ENCODE results near the gene KIF11.
"Not testable (repeated sequence)": the region's sequence is repeated elsewhere in the genome, so short reads cannot be mapped to it uniquely, and the experiment has no call there.

The KIF11 gene

GRCh38 chr10:92592761-92593618 lies at the start of gene KIF11:
Gene KIF11 (plus strand): TSS chr10:92593130. CDS start chr10:92593376, 246 bp downstream.
- peak; percentile 95 to 96 for DNase-seq (ENCODE audit: low read depth in 2 of 2, low spot score in 1 of 2)

GRCh38 chr10:92544296-92544695 lies 48.6 kb upstream of the KIF11 start:
- no peak for DNase-seq (ENCODE audit: low read depth in 2 of 2, low spot score in 1 of 2)

GRCh38 chr10:92545556-92545955 lies 47.4 kb upstream of the KIF11 start:
- no peak for DNase-seq (ENCODE audit: low read depth in 2 of 2, low spot score in 1 of 2)

- DNase-seq (ENCODE audit: low read depth in 2 of 2, low spot score in 1 of 2) = no peak
Measured at GRCh38 chr10:92547676-92548075, 45.3 kb upstream of the KIF11 start.

GRCh38 chr10:92550924-92551323 lies 42.0 kb upstream of the KIF11 start:
- DNase-seq (ENCODE audit: low read depth in 2 of 2, low spot score in 1 of 2) = no peak

DNA sequence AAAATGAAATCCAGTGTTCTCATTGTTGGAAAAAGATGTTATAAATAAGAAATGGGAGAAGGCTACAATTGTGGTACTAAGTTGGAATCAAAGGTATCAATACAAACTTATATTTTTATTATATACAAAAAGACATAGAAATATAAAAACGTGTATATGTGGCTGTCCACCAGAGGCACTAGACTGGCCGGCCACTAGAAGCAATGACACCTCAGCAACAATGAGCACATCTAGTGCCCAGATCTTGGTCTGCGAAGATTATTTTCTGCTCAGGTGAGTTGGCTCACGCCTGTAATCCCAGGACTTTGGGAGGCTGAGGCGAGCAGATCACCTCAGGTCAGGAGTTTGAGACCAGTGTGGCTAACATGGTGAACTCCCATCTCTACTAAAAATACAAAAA lies 40.6 kb upstream of the KIF11 start:
- DNase-seq (ENCODE audit: low read depth in 2 of 2, low spot score in 1 of 2) = no peak

DNA sequence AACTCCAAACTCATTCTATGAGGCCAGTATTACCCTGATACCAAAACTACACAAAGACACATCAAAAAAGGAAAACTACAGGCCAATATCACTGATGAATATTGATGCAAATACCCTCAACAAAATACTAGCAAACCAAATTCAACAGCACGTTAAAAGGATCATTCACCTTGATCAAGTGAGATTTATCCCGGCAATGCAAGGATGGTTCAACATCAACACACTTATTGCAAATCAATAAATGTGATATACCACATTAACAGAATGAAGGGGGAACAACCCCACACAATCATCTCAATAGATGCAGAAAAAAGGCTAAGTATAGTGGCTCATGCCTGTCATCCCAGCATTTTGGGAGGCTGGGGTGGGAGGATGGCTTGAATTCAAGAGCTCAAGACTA lies 39.0 kb upstream of the KIF11 start:
- no peak for DNase-seq (ENCODE audit: low read depth in 2 of 2, low spot score in 1 of 2)

DNA sequence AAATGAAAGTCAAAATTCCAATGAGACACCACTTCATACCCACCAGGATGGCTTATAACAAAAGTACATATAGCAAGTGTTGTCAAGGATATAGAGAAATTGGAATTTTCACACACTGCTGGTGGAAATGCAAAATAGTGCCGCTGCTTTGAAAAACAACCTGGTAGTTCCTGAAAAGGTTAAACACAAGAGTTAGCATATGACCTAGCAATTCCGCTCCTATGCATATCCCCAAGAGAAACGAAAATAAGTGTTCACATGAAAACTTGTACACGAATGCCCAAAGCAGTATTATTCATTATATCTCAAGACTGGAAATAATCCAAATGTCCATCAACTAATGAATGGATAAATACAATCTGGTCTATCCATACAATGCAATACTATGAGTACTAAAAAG lies 33.9 kb upstream of the KIF11 start:
- no peak for DNase-seq (ENCODE audit: low read depth in 2 of 2, low spot score in 1 of 2)

- DNase-seq (ENCODE audit: low read depth in 2 of 2, low spot score in 1 of 2) = no peak
Measured at GRCh38 chr10:92562424-92562823, 30.5 kb upstream of the KIF11 start.

- no peak for DNase-seq (ENCODE audit: low read depth in 2 of 2, low spot score in 1 of 2)
Measured at GRCh38 chr10:92567952-92568600, 24.9 kb upstream of the KIF11 start.

DNA sequence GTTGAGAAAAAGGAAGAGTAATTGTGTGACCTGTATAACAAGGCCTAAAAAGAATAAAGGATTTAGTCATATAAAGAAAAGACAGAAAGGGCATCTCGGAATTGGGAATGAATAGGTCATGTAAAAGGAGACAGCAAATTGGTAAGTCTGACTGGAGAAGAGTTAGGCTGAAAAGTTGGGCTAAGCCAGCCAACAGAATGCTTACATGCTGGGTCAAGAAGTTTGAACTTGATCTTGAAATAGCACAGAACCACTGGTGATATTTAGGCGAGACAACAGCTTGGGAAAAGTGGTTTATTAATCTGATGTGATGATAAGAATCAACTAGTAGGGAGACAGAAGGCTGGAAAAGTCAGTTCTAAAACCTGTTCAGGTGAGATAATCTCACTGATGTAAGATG lies 23.9 kb upstream of the KIF11 start:
- DNase-seq (ENCODE audit: low read depth in 2 of 2, low spot score in 1 of 2) = no peak

GRCh38 chr10:92569663-92570062 lies 23.3 kb upstream of the KIF11 start:
- not testable (repeated sequence) for DNase-seq (ENCODE audit: low read depth in 2 of 2, low spot score in 1 of 2)

- no peak for DNase-seq (ENCODE audit: low read depth in 2 of 2, low spot score in 1 of 2)
Measured at GRCh38 chr10:92571649-92572048, 21.3 kb upstream of the KIF11 start.

DNA sequence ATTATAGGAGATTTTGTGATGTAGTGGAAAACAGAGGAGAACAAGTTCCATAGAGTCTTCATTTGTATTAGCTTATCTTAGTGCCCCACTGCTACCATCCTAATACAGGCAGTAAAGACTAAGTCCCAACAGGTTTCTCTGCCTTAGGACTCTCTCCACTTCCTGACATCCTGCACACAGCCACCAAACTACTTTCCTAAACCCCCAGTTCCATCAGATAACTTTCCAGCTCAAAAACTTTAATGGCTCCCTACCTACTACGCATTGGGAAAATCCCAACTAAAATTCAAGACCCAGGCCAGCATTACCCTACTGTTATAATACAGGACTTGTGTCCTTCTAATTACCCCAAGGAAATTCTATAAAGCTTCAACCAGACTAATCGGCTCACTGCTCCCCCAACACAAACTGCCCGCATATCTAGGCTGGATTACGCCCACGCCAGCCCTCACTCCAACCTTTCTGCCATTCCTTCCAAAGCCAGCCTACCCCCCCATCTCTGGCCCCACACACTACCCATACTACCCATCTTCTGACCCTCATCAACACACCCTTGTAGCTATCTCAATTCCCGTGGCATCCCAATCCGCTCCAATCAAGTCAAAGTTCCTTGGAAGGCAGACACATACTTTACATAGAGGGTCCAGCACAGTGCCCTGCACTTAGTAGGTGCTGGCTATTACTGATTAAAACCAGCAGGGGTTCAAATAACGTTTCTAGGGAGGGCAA lies 20.4 kb upstream of the KIF11 start:
- DNase-seq (ENCODE audit: low read depth in 2 of 2, low spot score in 1 of 2) = no peak

GRCh38 chr10:92573091-92573797 lies 19.7 kb upstream of the KIF11 start:
- no peak for DNase-seq (ENCODE audit: low read depth in 2 of 2, low spot score in 1 of 2)

GRCh38 chr10:92573798-92574547 lies 19.0 kb upstream of the KIF11 start, which contains the start of gene IDE:
Gene IDE (minus strand): TSS chr10:92574093. CDS start chr10:92574019, 74 bp downstream.
- DNase-seq (ENCODE audit: low read depth in 2 of 2, low spot score in 1 of 2) = peak; percentile 50 to 62

DNA sequence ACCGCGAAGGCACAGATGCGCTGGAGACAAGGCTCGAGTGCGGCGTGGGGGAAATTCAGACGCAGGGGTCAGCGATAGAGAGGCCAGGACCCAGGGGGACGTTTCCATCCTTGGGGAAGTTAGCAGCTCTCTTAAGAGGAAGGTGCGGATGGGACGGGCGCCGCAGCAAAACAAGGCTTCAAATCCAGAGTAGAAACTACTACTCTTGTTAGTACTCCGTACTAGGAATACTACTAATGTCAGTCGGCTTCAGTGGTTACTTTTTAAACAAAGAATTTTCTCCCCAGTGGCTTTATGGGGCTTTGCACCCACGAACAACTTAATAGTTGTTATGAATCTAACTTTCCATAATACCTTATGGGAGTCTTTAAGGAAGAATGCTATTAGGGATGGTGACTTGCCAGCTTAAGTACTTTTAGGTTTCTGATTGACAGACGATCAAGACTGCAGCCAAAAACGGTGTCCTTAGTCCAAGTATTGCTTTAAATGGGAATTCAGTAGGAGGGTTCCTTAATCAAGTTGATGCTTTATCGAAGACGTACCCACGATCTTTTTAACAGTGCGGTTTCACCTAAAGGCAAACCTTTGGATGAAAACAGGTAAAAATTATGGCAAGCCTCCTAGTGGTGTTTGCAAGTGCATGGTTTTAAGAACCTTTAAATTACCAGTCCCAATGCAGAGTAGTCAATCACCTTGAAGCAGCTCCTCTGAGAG lies 18.2 kb upstream of the KIF11 start:
- DNase-seq (ENCODE audit: low read depth in 2 of 2, low spot score in 1 of 2) = no peak

DNA sequence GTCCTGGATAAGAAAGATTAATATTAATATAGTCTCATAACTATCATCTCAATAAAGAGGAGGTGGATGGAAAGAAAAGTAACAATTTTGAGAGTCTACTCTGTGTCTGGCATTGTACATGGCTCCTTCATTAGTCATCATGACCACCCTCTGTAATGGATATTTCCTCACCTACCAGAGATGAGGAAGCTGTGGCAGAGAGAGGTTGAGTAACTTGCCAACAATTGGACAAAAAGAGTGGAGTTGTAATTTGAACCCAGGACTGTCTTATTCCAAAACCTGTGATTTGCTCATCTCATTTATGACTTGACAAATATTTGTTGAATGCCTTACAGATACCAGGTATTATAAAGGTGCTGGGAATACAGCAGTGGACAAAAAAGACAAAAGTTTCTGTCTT lies 17.0 kb upstream of the KIF11 start:
- DNase-seq (ENCODE audit: low read depth in 2 of 2, low spot score in 1 of 2) = no peak

DNA sequence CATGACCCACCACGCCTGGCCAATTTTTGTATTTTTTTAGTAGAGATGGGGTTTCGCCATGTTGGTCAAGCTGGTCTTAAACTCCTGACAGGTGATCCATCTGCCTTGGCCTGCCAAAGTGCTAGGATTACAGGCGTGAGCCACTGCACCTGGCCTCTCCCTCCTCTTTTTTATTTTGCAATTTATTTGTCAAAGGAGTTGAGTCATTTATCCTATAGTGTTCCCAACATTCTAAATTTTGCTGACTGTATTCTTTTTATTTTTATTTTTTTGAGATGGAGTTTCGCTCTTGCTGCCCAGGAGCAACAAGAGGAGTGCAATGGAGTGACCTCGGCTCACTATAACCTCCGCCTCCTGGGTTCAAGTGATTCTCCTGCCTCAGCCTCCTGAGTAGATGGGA lies 10.6 kb upstream of the KIF11 start:
- DNase-seq (ENCODE audit: low read depth in 2 of 2, low spot score in 1 of 2) = not testable (repeated sequence)

Data from stimulated activated CD8-positive, alpha-beta memory T cell treated with anti-CD3 and anti-CD28 coated beads, Interleukin-4, amount 100 ng/mL, for 1 hour (primary cell).